Sigmoid colon (tissue), 7 donors: ENCODE data around the gene PLCB1. TPM values are rescaled to one million over a fixed set of nuclear protein-coding genes. Genes with fewer than 3 reads are reported as not detected.

Source experiments
- DNase-seq: peaks from one replicate; pipeline ENCODE4 v3.0.0-alpha.2; 2019
- H3K27ac ChIP-seq, 4 donors: fragments of 200-600 bp; sonication (generic); one replicate each; pipeline ENCODE4 v1.5.1; 2016 to 2019; ENCODE audit warnings: mild to moderate bottlenecking in 1 of 4
- H3K27me3 ChIP-seq, 3 donors: fragments of 200-600 bp; sonication (generic); one replicate each; pipeline ENCODE4 v1.5.1; 2019; ENCODE audit warnings: mild to moderate bottlenecking in 1 of 3
- H3K36me3 ChIP-seq, 4 donors: fragments of 200-600 bp; sonication (generic); one replicate each; pipeline ENCODE4 v1.5.1; 2016 to 2019
- H3K4me1 ChIP-seq, 4 donors: fragments of 200-600 bp; sonication (generic); one replicate each; pipeline ENCODE4 v1.5.1; 2017 to 2019
- H3K4me3 ChIP-seq, 4 donors: fragments of 200-600 bp; sonication (generic); one replicate each; pipeline ENCODE4 v1.5.1; 2017 to 2019; ENCODE audit warnings: mild to moderate bottlenecking in 2 of 4, moderate library complexity in 1 of 4
- H3K9me3 ChIP-seq, 4 donors: fragments of 200-600 bp in 3 of 4; sonication (generic) in 3 of 4; one replicate each; pipeline versions ENCODE4 v1.5.1 to v1.6.1; 2013 to 2019
- EP300 ChIP-seq, 4 donors: sonication (generic); formaldehyde crosslinking; IDR thresholded peaks; one replicate each; pipeline ENCODE4 v1.6.1; 2017; ENCODE audit warnings: antibody characterized with exemption in 4 of 4
- POLR2A ChIP-seq, 2 donors: fragments of 450-650 bp; IDR thresholded peaks; one replicate each; pipeline ENCODE4 v1.6.1; 2016; ENCODE audit warnings: antibody characterized with exemption in 2 of 2, mild to moderate bottlenecking in 2 of 2, moderate library complexity in 2 of 2
- POLR2AphosphoS5 ChIP-seq, 4 donors: sonication (generic); formaldehyde crosslinking; IDR thresholded peaks; one replicate each; pipeline ENCODE4 v1.6.1; 2017; ENCODE audit warnings: antibody characterized with exemption in 4 of 4
- WGBS, 2 donors: extraction: QIAGEN DNeasy Blood & Tissue Kit; methylation state at CpG; one replicate each; pipeline ENCODE4 v1.1.7; 2013; 5-methylcytosine and 5-hydroxymethylcytosine counted together
- intact Hi-C: fragments of 100-400 bp; cut with DNase I; formaldehyde crosslinking; loops from one replicate; pipeline ENCODE4 v1.15.1; 2023
- polyA plus RNA-seq, 3 donors: library from polyadenylated mRNA; stranded (reverse); fragments of 200-250 nt; gene quantifications; one replicate each; pipeline ENCODE4 v1.2.3, GENCODE V29; 2013
- total RNA-seq, 4 donors: library from RNA; depleted of rRNA; stranded (reverse); fragments of >200 nt; gene quantifications; one replicate each; pipeline ENCODE4 v1.1.0, GENCODE V29; 2016
- TF ChIP-seq, protein P1 (sequence below), 4 experiments: fragments of 450-650 bp in 3 of 4; fragments of 200-600 bp in 1 of 4; IDR thresholded peaks; one replicate each; pipeline ENCODE4 v1.5.1; 2016 to 2019; ENCODE audit warnings: antibody characterized with exemption in 4 of 4, mild to moderate bottlenecking in 3 of 4, moderate library complexity in 2 of 4
- donor health status: healthy with polysubstance abuse.
- donor health status: Bipolar disorder and iron deficiency.
- donor health status: healthy.

Gene PLCB1
- total and polyA plus RNA-seq, 7 donors: 0.92 to 117 (median 86.7) TPM

DNA sequence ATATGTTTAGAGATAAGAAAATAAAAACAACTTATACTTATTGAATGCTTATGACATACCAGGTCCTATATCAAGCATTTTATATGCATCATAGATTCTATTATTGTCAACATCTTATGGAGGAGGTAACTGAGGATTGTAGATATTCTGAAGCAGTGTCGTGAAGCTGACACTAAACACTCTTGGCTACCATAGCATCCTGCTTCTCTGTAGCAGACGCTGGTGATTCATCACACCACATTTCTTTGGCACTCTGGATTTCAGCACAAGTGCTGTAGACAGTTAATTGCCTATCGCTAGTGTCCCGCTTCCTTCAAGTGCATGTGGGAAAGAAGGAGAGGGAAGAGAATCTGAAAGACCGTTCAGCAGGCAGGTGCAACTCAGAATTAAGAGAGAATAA, 317.1 kb downstream of the PLCB1 start:
- H3K27ac ChIP-seq: no peak overlapping the region
- TF ChIP-seq, protein P1, sequence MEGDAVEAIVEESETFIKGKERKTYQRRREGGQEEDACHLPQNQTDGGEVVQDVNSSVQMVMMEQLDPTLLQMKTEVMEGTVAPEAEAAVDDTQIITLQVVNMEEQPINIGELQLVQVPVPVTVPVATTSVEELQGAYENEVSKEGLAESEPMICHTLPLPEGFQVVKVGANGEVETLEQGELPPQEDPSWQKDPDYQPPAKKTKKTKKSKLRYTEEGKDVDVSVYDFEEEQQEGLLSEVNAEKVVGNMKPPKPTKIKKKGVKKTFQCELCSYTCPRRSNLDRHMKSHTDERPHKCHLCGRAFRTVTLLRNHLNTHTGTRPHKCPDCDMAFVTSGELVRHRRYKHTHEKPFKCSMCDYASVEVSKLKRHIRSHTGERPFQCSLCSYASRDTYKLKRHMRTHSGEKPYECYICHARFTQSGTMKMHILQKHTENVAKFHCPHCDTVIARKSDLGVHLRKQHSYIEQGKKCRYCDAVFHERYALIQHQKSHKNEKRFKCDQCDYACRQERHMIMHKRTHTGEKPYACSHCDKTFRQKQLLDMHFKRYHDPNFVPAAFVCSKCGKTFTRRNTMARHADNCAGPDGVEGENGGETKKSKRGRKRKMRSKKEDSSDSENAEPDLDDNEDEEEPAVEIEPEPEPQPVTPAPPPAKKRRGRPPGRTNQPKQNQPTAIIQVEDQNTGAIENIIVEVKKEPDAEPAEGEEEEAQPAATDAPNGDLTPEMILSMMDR (IDR thresholded peaks at IDR 0.05): no peak
- no peak for TF ChIP-seq POLR2AphosphoS5 (IDR thresholded peaks at IDR 0.05)
- TF ChIP-seq POLR2A (IDR thresholded peaks at IDR 0.05): no peak
- TF ChIP-seq EP300 (IDR thresholded peaks at IDR 0.05): no peak
- no peak for DNase-seq
- WGBS, 2 donors: 77 to 84% methylated on average over 5 of the region's 5 CpGs
- H3K27me3 ChIP-seq: no peaks in the 10 kb centered on the region
- no peaks in the 10 kb centered on the region for H3K9me3 ChIP-seq
- peaks cover 0 to 25% (median 18%) of the 10 kb centered on the region in 4 donors for H3K4me1 ChIP-seq
- intact Hi-C loops: no loop called here
- H3K4me3 ChIP-seq: no peak overlapping the region
- no peaks in the 10 kb centered on the region for H3K36me3 ChIP-seq

DNA sequence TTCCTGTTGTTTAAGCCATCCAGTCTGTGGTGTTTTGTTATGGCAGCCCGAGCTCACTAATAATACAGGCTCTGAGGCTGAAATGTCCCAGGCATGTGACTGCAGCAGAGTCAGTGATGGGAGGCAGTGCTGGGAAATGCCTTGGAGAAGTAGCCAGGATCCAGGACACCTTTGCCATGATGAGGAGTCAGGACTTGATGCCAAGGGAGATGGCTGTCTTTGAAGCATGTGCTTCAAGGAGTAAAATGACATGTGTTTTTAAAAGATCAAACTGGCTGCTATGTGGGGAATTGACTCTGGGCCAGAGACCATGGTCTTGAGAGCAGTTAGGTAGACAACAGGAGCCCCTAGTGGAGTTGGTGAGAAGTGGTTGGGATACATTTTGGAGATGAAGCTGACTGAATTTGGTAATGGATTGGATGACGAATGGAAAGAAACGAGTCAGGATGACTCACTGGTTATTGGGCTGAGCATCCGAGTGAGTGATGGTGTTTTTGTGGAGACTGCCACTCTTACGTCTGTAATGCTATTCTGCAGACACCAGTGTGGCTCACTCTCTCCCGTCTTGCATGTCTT, 322.2 kb downstream of the PLCB1 start:
- Histone ChIP-seq H3K27ac (peak overlapping the region in 1 of 4 donors; percentile 3), H3K4me1 (peaks cover 0 to 24% (median 13%) of the 10 kb centered on the region in 4 donors), H3K36me3 (no peaks in the 10 kb centered on the region), H3K4me3 (no peak overlapping the region), H3K9me3 (no peaks in the 10 kb centered on the region), H3K27me3 (no peaks in the 10 kb centered on the region)
- intact Hi-C loops: no loop called here
- 70 to 77% methylated on average over 6 of the region's 6 CpGs for WGBS, 2 donors
- DNase-seq: no peak
- no peak for TF ChIP-seq POLR2A (IDR thresholded peaks at IDR 0.05)
- TF ChIP-seq, protein P1 (IDR thresholded peaks at IDR 0.05): peak in 2 of 4 experiments; percentile 7 to 14

DNA sequence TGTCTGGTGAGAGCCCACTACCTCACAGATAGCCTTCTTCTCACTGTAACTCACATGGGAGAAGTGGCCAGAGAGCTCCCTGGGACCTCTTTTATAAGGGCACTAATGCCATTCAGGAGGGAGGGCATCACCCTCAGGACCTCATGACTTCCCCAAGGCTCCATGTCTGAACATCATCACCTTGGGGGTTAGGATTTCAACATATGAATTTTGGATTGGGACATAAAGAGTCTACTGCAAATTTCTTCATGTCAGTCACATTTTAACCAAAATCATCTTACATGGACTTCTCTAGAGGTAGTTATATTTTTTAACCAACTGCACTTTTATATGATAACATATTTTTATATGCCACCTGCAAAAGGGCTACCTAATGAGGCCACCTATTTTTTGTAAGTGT, 324.7 kb downstream of the PLCB1 start:
- Histone ChIP-seq H3K36me3 (no peaks in the 10 kb centered on the region), H3K4me1 (peaks cover 0 to 21% (median 12%) of the 10 kb centered on the region in 4 donors), H3K27me3 (no peaks in the 10 kb centered on the region), H3K27ac (no peak overlapping the region), H3K9me3 (no peaks in the 10 kb centered on the region), H3K4me3 (no peak overlapping the region)
- TF ChIP-seq POLR2AphosphoS5 (IDR thresholded peaks at IDR 0.05) (no peak), POLR2A (IDR thresholded peaks at IDR 0.05) (no peak), EP300 (IDR thresholded peaks at IDR 0.05) (no peak)
- TF ChIP-seq, protein P1 (IDR thresholded peaks at IDR 0.05): no peak
- DNase-seq: no peak
- intact Hi-C loops: no loop called here

DNA sequence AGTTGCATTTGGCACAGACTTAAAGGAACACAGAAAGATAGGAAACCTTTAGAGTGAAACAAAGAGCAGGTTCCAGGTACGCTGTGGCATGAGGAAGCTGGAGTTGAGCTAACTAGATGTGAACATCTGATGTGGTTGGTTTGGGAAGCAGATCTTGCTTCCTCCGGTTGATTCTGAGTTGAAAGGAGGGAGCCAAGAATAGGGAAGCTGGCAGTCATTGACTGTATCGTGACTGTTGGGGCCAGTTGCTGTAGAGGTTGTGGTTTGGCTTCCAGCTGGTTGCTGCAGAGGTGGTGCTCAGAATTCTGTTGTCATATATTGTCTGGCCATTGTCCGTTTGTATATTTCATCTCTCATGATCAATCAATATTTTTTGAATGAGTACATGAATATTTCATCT, 325.9 kb downstream of the PLCB1 start:
- Histone ChIP-seq H3K4me3 (no peak overlapping the region), H3K27ac (no peak overlapping the region), H3K9me3 (no peaks in the 10 kb centered on the region), H3K36me3 (no peaks in the 10 kb centered on the region), H3K27me3 (no peaks in the 10 kb centered on the region), H3K4me1 (peaks cover 0 to 13% (median 12%) of the 10 kb centered on the region in 4 donors)
- DNase-seq: no peak
- intact Hi-C loops: no loop called here
- TF ChIP-seq, protein P1 (IDR thresholded peaks at IDR 0.05): no peak
- TF ChIP-seq POLR2AphosphoS5 (IDR thresholded peaks at IDR 0.05) (no peak), EP300 (IDR thresholded peaks at IDR 0.05) (no peak), POLR2A (IDR thresholded peaks at IDR 0.05) (no peak)
- WGBS, 2 donors: 53 to 67% methylated on average over 4 of the region's 4 CpGs

DNA sequence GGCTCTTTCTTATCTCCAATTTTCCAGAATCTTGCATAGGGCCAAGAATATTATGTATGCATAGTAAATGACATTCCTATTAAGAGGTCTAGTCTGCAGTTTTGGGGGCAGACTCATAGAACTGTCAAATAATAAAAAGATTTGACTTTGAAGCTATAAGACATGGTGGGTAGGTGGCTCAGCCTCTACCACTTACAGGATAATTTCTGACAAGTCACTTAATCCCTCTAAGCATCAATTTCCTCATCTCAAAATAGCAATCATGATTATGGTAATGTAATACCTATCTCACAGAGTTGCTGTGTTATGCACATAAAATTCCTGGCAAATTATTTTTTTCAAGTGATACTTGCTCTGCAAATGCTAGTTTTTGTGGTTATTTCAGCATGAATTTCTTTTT, 329.1 kb downstream of the PLCB1 start:
- Histone ChIP-seq H3K27ac (no peak overlapping the region), H3K9me3 (no peaks in the 10 kb centered on the region), H3K27me3 (no peaks in the 10 kb centered on the region), H3K36me3 (no peaks in the 10 kb centered on the region), H3K4me3 (no peak overlapping the region), H3K4me1 (no peaks in the 10 kb centered on the region)
- no peak for TF ChIP-seq POLR2AphosphoS5 (IDR thresholded peaks at IDR 0.05)
- TF ChIP-seq, protein P1 (IDR thresholded peaks at IDR 0.05): no peak
- TF ChIP-seq POLR2A (IDR thresholded peaks at IDR 0.05): no peak
- no peak for TF ChIP-seq EP300 (IDR thresholded peaks at IDR 0.05)
- DNase-seq: no peak
- intact Hi-C loops: no loop called here
